ENCODE measurements around the gene AP1S1. TPM values are rescaled to one million over a fixed set of nuclear protein-coding genes. Genes with fewer than 3 reads are reported as not detected.
A peak's percentile ranks its signal among the peaks of the same experiment; 100 is the strongest.
"Not testable (repeated sequence)": the region's sequence is repeated elsewhere in the genome, so short reads cannot be mapped to it uniquely, and the experiment has no call there.

The AP1S1 gene
- total and polyA plus RNA-seq, 3 experiments from 2014 or later, result 4.4 to 43.6 (median 42.6) TPM

DNA sequence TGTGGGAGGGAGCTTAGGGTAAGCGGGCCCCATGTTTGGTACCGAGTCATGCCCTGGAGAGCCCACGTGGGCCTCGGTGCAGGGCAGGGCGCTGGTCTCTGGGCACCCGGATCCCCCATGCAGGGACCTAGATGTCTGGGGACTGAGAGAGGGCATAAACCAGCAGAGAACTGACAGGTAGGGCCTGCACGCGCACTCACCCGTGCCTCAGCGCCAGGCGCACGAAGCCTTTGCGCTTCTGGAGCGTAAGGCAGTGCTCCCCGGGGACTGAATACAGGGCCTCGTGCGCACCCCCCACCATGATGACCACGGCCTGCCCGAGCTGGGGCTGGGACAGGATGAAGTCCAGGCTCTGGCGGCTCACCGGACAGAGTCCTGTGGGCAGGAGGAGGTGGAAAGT is 43.7 kb downstream of the AP1S1 start:
- H3K27me3 Mint-ChIP-seq, result peaks cover 16 to 37% of the 10 kb centered on the region in 2 donors
- CTCF ChIA-PET, result interaction anchor here (1.3 kb wide), 1 partner anchor 10 kb away, joined by 4 read pairs; no protein-coding TSS in a partner anchor
- Histone ChIP-seq H3K4me1 (ENCODE audit: insufficient read depth, low read length) (no peaks in the 10 kb centered on the region), H3K36me3 (ENCODE audit: insufficient read depth, low read length) (no peaks in the 10 kb centered on the region), H3K9me3 (ENCODE audit: low read length) (no peaks in the 10 kb centered on the region), H3K4me3 (ENCODE audit: low read length) (no peak overlapping the region), H3K27me3 (ENCODE audit: insufficient read depth, low read length, poor library complexity, severe bottlenecking) (no peaks in the 10 kb centered on the region), H3K27ac (ENCODE audit: low read depth, low read length) (no peak overlapping the region)
- DNase-seq, result no peak
- no peaks in the 10 kb centered on the region for H3K9me3 Mint-ChIP-seq
- no peak overlapping the region for H3K4me3 Mint-ChIP-seq
- H3K36me3 Mint-ChIP-seq, result no peaks in the 10 kb centered on the region
- H3K4me1 Mint-ChIP-seq, result peaks cover 0 to 6% (median 4%) of the 10 kb centered on the region in 3 donors
- no peak overlapping the region for H3K27ac Mint-ChIP-seq
- POLR2A ChIA-PET, result no interaction called here

DNA sequence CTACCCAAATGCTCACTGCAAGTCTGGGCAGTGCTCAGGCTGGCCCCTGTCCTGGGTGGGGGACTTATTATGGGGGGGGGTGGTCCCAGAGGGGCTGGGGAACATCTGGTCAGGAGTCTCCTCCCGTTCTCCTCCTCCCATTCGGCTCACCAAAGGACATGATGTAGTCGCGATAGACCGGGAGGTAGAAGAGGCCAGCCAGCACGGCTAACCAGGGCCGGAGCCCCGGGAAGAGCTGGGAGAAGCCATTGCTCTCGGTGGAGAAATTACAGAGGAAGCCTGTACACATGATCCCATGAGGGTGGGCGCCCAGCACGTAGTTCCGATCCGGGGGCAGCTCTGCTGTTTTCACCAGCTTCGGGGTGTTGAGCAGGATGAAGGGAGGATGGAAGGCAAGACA is 44.2 kb downstream of the AP1S1 start:
- no peak overlapping the region for H3K27ac Mint-ChIP-seq
- Histone ChIP-seq H3K4me1 (ENCODE audit: insufficient read depth, low read length) (peaks cover 3% of the 10 kb centered on the region), H3K27ac (ENCODE audit: low read depth, low read length) (no peak overlapping the region), H3K27me3 (ENCODE audit: insufficient read depth, low read length, poor library complexity, severe bottlenecking) (no peaks in the 10 kb centered on the region), H3K4me3 (ENCODE audit: low read length) (no peak overlapping the region), H3K36me3 (ENCODE audit: insufficient read depth, low read length) (no peaks in the 10 kb centered on the region), H3K9me3 (ENCODE audit: low read length) (no peaks in the 10 kb centered on the region)
- no peak for DNase-seq
- CTCF ChIA-PET, result interaction anchor here (0.9 to 1.3 kb wide), 2 partner anchors 11 to 55 kb away, joined by 3 to 4 read pairs; no protein-coding TSS in a partner anchor
- no peaks in the 10 kb centered on the region for H3K9me3 Mint-ChIP-seq
- no peaks in the 10 kb centered on the region for H3K36me3 Mint-ChIP-seq
- H3K4me1 Mint-ChIP-seq, result peaks cover 0 to 6% (median 4%) of the 10 kb centered on the region in 3 donors
- no peak overlapping the region for H3K4me3 Mint-ChIP-seq
- POLR2A ChIA-PET, result no interaction called here
- peaks cover 17 to 38% of the 10 kb centered on the region in 2 donors for H3K27me3 Mint-ChIP-seq

DNA sequence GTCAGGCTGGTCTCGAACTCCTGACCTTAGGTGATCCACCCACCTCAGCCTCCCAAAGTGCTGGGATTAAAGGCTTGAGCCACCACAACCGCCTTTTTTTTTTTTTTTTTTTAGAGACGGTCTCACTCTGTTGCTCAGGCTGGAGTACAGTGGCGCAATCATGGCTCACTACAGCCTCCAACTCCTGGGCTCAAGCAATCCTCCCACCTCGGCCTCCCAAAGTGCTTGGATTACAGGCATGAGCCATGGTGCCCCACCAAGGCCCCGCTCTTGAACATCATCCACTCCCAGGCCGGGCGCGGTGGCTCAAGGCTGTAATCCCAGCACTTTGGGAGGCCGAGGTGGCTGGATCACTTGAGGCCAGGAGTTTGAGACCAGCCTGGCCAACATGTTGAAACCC is 45.2 kb downstream of the AP1S1 start:
- not testable (repeated sequence) for H3K27ac ChIP-seq (ENCODE audit: low read depth, low read length); H3K9me3 ChIP-seq (ENCODE audit: low read length); H3K36me3 ChIP-seq (ENCODE audit: insufficient read depth, low read length); H3K4me3 ChIP-seq (ENCODE audit: low read length); H3K9me3 Mint-ChIP-seq; H3K4me3 Mint-ChIP-seq; H3K4me1 ChIP-seq (ENCODE audit: insufficient read depth, low read length); H3K36me3 Mint-ChIP-seq; DNase-seq; H3K27me3 ChIP-seq (ENCODE audit: insufficient read depth, low read length, poor library complexity, severe bottlenecking)
- ChIA-PET POLR2A (interaction anchor here (0.6 kb wide), 1 partner anchor 17 kb away, joined by 4 read pairs; no protein-coding TSS in a partner anchor), CTCF (interaction anchor here (0.9 to 1.3 kb wide), 3 partner anchors 12 to 56 kb away, joined by 3 to 4 read pairs (median 4); partner anchors contain the start of genes PLOD3 and ZNHIT1)
- H3K4me1 Mint-ChIP-seq, result peaks cover 8 to 14% (median 9%) of the 10 kb centered on the region in 3 donors
- H3K27ac Mint-ChIP-seq, result peak overlapping the region in 1 of 8 donors; percentile 29
- H3K27me3 Mint-ChIP-seq, result peaks cover 23 to 42% of the 10 kb centered on the region in 2 donors

DNA sequence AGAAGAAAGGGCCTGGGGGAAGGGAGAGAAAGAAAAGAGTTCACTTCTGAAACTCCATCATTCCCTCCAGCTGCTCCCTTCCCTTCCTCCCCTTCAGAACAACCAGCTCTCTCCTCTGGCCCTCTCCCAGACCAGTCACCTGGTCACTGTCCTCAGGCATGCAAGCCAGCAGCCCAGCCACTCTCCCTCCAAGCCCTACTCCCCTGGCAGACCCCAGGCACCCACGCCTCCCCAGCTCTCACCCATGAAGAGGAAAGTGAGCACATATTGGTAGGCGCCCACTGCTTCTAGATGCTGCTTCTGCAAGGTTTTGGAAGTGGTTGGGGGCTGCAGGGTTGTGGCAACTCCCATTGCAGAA is 46.2 kb downstream of the AP1S1 start:
- Histone ChIP-seq H3K27ac (ENCODE audit: low read depth, low read length) (no peak overlapping the region), H3K4me3 (ENCODE audit: low read length) (no peak overlapping the region), H3K9me3 (ENCODE audit: low read length) (no peaks in the 10 kb centered on the region), H3K27me3 (ENCODE audit: insufficient read depth, low read length, poor library complexity, severe bottlenecking) (no peaks in the 10 kb centered on the region), H3K4me1 (ENCODE audit: insufficient read depth, low read length) (peaks cover 5% of the 10 kb centered on the region), H3K36me3 (ENCODE audit: insufficient read depth, low read length) (no peaks in the 10 kb centered on the region)
- no peak for DNase-seq
- Mint-ChIP-seq H3K4me1 (peaks cover 8 to 14% (median 9%) of the 10 kb centered on the region in 3 donors), H3K4me3 (no peak overlapping the region), H3K27me3 (peaks cover 23 to 42% of the 10 kb centered on the region in 2 donors), H3K9me3 (no peaks in the 10 kb centered on the region), H3K27ac (peak overlapping the region in 1 of 8 donors; percentile 24), H3K36me3 (no peaks in the 10 kb centered on the region)
- CTCF ChIA-PET, result interaction anchor here (0.9 to 6.4 kb wide), 2 partner anchors 7 to 17 kb away, joined by 4 to 31 read pairs; partner anchors contain the start of genes PLOD3 and ZNHIT1
- POLR2A ChIA-PET, result no interaction called here

DNA sequence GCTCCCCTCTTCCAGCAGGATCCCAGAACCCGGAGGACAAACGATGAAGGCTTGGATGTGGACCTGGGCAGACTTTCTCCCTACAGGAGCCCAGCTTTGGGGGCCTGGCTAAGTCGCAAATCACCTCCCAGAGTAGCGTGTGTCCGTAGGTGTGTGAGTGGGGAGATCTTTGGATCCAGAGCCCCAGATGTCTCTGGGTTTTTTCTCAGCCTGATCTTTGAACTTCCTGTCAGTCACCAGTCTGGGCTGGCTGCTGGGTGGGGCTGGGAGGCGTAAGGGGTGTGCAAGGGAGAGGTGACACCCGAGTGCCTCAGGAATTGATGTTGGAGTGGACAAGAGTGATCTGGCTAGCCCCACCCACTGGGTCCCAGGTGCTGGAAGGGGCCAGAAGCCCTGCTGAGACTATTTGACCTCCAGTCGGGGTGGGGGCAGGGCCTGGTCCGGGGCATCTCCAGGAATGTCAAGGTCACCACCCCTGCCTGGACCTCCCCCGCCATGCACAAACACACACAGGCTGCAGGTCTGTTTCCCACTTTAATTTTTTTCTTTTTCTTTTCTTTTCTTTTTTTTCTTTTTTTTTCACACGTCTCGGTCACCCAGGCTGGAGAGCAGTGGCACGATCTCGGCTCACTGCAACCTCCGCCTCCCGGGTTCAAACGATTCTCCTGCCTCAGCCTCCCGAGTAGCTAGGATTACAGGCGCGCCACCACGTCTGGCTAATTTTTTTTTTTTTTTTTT is 46.8 kb downstream of the AP1S1 start, which contains the start of gene MOGAT3:
MOGAT3 (minus strand) TSS at position 175 of the 738 bp plus-strand sequence. CDS start 182 bp downstream, outside the sequence.
- ChIA-PET CTCF (interaction anchor here (6.4 kb wide), 1 partner anchor 8 kb away, joined by 31 read pairs; no protein-coding TSS in a partner anchor), POLR2A (no interaction called here)
- H3K36me3 Mint-ChIP-seq, result peaks cover 0 to 3% (median 1%) of the 10 kb centered on the region in 3 donors
- Histone ChIP-seq H3K27ac (ENCODE audit: low read depth, low read length) (no peak within 1 kb of the TSS), H3K27me3 (ENCODE audit: insufficient read depth, low read length, poor library complexity, severe bottlenecking) (no peaks in the 10 kb centered on the region), H3K4me3 (ENCODE audit: low read length) (no peak within 1 kb of the TSS), H3K4me1 (ENCODE audit: insufficient read depth, low read length) (peaks cover 5% of the 10 kb centered on the region), H3K36me3 (ENCODE audit: insufficient read depth, low read length) (no peaks in the 10 kb centered on the region), H3K9me3 (ENCODE audit: low read length) (no peaks in the 10 kb centered on the region)
- H3K27me3 Mint-ChIP-seq, result peaks cover 23 to 42% of the 10 kb centered on the region in 2 donors
- H3K4me1 Mint-ChIP-seq, result peaks cover 8 to 14% (median 9%) of the 10 kb centered on the region in 3 donors
- DNase-seq, result no peak
- H3K4me3 Mint-ChIP-seq, result peak within 1 kb of the TSS in 3 of 7 donors; percentile 50 to 79 (median 59)
- no peaks in the 10 kb centered on the region for H3K9me3 Mint-ChIP-seq
- H3K27ac Mint-ChIP-seq, result peak within 1 kb of the TSS in 2 of 8 donors; percentile 24 to 71

DNA sequence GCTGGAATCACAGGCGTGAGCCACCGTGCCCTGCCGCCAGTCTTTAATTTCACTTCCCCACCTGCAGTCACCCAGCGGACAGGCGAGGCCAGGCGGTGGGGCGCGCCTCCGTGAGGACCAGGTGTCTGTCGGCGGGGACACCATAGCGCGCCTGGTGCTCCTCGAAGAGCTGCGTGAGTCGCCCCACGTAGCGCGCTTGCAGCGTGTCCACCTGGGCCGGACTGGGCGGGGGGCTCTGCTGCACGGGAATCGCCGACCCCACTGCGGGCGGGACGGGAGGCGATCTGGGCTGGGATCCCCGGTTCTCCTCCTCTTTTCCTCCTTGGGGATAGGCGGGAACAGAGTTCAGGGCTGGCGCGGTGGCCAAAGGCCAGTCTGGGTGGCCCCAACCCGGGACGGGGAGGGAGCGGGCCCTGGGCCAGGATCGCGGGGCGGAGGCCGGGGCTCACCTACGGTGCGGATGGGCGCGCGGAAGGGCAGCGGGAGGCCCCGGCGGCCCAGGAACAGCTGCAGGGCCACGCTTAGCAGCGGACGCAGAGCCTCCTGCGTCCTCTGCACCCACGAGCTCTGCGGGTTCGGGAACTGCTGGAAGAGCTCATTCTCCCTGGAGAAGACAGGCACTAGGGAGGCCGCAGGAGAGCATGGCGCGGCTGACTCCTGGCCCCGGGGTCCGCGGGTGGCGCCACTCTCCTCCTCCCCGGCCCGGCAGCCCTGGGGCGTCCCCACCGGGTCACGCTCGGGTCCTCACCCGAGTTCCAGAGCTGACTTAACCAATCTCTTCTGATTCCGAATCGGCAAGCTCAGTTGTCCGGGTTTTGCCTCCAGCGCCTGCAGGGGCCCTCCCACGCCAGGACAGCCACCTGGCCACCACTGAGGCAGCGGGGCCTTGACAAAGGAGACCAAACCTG is 47.7 kb downstream of the AP1S1 start:
- H3K4me1 ChIP-seq (ENCODE audit: insufficient read depth, low read length), result peaks cover 5% of the 10 kb centered on the region
- no peak overlapping the region for H3K27ac ChIP-seq (ENCODE audit: low read depth, low read length)
- Mint-ChIP-seq H3K27me3 (peaks cover 23 to 38% of the 10 kb centered on the region in 2 donors), H3K4me1 (peaks cover 8 to 14% (median 9%) of the 10 kb centered on the region in 3 donors), H3K9me3 (no peaks in the 10 kb centered on the region), H3K27ac (no peak overlapping the region), H3K36me3 (peaks cover 0 to 8% (median 6%) of the 10 kb centered on the region in 3 donors), H3K4me3 (peak overlapping the region in 3 of 7 donors; percentile 25 to 59 (median 56))
- no peak overlapping the region for H3K4me3 ChIP-seq (ENCODE audit: low read length)
- POLR2A ChIA-PET, result interaction anchor here (0.6 kb wide), 1 partner anchor 16 kb away, joined by 3 read pairs; no protein-coding TSS in a partner anchor
- H3K36me3 ChIP-seq (ENCODE audit: insufficient read depth, low read length), result no peaks in the 10 kb centered on the region
- no peaks in the 10 kb centered on the region for H3K27me3 ChIP-seq (ENCODE audit: insufficient read depth, low read length, poor library complexity, severe bottlenecking)
- CTCF ChIA-PET, result interaction anchor here (1.2 to 6.4 kb wide), 3 partner anchors 9 to 81 kb away, joined by 4 to 31 read pairs (median 5); no protein-coding TSS in a partner anchor
- no peaks in the 10 kb centered on the region for H3K9me3 ChIP-seq (ENCODE audit: low read length)
- DNase-seq, result no peak

DNA sequence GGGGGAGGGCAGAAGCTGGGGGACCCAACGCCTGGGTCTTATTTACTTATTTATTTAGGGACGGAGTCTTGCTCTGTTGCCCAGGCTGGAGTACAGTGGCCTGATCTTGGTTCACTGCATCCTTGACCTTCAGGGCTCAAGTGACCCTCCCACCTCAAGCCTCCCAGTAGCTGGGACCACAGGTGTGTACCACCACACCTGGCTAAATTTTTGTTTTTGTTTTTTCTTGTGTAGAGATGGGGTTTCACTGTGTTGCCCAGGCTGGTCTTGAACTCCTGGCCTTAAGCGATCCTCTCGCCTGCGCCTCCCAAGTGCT is 48.3 kb downstream of the AP1S1 start:
- Mint-ChIP-seq H3K27ac (no peak overlapping the region), H3K4me1 (peaks cover 8 to 14% (median 9%) of the 10 kb centered on the region in 3 donors), H3K9me3 (no peaks in the 10 kb centered on the region), H3K4me3 (peak overlapping the region in 1 of 7 donors; percentile 13), H3K36me3 (peaks cover 0 to 9% (median 6%) of the 10 kb centered on the region in 3 donors), H3K27me3 (peaks cover 23 to 34% of the 10 kb centered on the region in 2 donors)
- no peak for DNase-seq
- H3K27ac ChIP-seq (ENCODE audit: low read depth, low read length), result no peak overlapping the region
- H3K9me3 ChIP-seq (ENCODE audit: low read length), result no peaks in the 10 kb centered on the region
- no peaks in the 10 kb centered on the region for H3K36me3 ChIP-seq (ENCODE audit: insufficient read depth, low read length)
- ChIA-PET POLR2A (no interaction called here), CTCF (interaction anchor here (1.2 to 6.4 kb wide), 3 partner anchors 9 to 80 kb away, joined by 4 to 31 read pairs (median 5); no protein-coding TSS in a partner anchor)
- no peak overlapping the region for H3K4me3 ChIP-seq (ENCODE audit: low read length)
- H3K27me3 ChIP-seq (ENCODE audit: insufficient read depth, low read length, poor library complexity, severe bottlenecking), result no peaks in the 10 kb centered on the region
- peaks cover 5% of the 10 kb centered on the region for H3K4me1 ChIP-seq (ENCODE audit: insufficient read depth, low read length)
